Measurements from ENCODE around the gene MRPL36.
A peak's percentile ranks its signal among the peaks of the same experiment; 100 is the strongest.

Gene MRPL36

DNA sequence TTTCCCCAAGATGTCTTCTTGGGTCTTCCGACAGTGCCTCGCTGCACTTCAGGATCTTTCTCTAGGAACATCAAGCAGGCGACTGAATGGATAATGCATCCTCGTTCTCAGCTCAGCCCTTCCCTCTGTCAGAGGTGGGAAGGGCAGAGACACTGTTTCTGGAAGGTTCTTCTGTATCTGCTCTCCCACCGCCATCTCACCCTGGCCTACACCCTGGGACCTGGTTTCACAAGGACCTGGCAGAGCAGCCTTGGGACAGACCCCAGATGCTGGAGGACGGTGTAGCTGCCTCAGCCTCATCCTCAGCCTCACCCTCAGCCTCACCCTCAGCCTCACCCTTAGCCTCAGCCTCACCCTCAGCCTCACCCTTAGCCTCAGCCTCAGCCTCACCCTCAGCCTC lies 18.5 kb downstream of the MRPL36 start:
- DNase-seq: no peak

DNA sequence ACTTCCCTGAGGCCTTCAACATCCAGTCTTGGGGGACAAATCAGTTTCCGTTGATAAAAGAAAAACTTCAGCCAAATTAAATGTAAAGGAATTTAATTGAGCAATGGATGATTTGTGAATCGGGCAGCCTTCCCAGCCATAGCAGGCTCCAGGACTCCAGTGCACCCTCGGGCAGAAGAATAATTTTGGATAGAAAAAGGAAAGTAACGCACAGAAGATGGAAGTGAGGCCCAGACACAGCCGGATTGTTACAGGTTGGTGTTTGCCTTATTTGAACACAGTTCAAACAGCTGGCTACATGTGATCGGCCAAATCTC lies 19.1 kb downstream of the MRPL36 start:
- DNase-seq: no peak

DNA sequence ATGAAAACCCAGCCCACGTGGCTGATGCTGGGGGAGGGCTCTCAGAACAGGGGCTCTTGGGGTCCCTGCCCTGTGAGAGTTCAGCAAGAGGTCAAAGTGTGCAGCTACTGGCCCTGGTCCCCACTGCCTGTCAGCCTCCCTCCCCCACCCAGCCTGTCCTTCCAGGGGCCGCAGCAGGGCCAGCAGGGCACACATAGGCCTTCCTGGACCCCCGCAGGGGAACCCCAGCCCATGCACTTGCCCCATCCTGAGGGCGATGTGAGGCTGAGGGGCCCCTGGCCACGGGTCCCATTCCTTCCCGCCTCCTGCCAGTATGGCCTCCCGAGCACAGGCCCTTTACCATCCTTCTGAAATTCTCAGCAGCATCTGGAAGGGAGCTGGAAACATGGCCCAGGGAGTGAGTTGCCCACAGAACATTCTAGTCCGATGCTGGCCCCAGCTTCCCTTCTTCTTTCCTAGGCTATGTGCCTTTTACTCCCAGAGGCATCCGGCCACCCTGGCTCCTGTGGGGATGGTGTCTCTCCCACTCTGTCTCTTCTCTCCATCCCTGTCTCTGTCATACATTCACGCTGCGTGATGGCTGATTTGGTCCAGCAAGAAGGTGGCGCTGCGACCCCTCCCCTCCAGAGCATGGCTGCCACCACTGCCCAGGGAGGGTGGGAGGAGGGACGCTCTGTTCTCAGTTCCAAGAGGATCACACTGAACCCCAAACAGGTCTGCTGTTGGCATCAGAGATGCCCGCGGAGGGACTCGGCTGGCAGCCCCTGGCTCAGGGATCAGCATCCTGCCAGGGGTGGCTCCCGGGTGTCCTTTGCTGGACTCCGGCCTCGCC lies 19.6 kb downstream of the MRPL36 start:
- no peak for DNase-seq

DNA sequence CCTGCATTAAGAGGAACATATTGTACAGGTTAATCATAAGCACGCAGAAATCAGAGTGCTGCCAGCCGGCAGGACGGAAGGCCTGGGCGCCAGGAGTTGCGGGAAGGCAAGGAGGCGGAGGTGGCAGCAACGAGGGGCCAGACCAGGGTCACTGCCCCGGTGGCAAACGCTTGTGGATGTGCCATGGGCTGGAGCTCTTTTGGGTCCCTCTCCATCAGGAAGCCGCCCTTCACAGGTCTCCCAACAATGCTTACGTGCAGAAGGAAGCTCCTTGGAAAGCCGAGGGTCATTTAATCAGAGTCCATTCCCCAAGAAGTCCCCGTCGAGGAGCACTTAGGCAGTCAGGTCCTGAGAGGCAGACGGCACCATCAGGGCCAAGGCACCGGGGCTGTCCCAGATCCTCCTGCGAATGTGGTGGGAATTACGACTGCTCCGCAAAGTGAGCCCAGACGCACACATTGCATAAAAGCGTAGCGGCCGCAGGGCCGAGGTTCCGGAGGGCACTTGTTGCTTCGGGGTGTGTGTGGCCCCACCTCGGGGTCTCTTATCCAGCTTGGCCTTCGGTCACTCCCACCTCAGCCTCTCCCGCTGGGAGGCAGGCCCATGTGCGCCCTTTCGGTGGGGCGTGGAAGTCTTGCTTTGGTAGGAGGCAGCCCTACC lies 20.5 kb downstream of the MRPL36 start:
- no peak for DNase-seq

DNA sequence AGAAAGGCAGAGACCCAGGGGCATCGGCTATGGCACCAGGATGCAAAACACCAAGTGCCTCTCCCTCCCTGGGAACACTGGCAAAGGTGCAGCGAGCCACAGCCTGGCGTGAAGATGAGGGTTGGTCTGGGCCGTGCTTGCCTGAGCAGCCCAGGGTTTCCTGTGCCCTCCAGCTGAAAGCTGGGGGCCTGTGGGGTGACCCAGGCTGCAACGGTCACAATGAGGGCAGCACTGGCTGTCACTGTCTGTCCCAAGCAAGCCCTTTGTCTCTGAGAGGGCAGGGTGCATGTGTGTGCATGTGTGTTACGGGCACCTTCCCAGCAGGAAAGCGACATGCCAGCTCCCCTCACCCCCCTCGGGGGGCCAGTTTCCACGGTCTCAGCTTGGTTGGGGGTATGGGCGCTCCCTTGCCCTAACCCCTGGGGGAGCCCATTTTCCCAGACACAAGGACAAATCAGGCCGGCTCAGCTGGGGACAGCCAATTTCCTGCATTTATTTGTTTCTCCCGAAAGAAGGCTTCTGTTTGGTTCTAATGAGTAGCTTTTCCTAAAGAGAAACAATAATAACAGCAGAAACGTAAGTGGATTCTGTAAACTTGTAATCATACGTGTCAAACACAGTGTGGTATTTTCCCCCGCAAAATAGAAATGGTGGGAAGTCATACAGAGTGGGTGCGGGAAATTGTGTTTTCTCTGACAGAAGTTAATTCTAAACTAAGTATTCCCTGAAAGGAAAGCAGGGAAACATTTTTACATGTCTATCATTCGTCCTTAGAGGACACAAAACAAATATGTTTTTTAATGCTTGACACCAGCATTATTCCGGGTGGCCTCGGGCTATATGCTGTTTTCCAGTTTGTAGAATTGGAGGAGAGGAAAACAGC lies 21.3 kb downstream of the MRPL36 start:
- DNase-seq: no peak

DNA sequence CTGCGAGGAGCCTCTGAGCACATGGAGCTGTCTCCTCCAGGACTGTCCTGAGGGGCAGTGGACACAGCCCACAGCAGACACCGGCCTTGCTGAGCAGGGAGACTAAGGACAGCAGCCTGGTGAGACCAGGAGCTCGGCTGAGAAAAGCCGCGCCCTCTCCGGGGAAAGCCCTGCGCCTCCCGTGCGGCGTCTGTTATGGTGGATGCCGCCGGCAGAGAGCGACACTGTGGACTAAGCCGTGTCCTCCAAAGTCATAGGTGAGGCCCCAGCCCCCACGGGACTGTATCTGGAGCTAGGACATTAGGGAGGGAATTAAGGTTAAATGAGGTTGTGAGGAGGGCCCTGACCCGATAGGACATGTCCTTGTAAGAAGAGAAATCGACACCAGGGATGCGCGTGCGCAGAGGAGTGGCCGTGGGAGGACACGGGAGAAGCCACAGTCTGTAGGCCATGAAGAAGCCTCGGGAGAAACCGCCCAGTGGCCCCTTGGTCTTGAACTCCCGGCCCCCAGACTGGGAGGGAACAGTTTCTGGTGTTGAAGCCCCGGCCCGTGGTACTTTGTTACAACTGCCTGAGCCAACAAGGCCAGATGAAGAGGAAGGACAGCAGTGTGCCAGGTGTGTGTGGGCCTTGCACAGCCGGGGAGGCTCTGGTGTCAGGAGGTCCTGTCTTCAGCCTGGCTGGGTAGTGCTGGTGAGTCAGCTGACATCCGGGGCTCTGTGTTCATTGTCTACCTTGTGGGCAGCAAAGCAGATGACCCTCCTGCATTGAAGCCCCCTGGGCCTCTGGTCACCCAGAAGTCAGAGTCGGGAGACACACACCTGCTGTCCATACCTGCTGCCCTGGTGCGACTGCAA lies 22.1 kb downstream of the MRPL36 start:
- DNase-seq: no peak

DNA sequence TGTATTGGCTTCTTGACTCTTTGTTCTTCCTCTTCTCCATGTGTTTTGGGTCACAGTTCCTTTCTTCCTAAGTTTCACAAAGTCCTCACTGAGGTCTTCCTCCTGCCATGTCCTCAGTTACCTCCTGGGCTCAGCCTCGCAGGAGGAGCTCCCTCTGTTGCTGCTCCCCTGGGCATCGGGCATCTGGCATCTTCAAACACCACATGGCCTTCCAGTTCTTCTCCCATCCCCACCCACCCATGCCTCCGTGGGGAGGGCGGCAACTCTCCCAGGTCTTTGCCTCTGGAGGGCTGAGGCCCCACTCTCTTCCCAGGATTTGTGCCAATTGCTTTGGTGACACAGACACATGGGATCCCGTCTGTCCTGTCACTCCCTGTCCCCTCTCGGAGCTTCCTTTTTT lies 22.8 kb downstream of the MRPL36 start:
- no peak for DNase-seq

DNA sequence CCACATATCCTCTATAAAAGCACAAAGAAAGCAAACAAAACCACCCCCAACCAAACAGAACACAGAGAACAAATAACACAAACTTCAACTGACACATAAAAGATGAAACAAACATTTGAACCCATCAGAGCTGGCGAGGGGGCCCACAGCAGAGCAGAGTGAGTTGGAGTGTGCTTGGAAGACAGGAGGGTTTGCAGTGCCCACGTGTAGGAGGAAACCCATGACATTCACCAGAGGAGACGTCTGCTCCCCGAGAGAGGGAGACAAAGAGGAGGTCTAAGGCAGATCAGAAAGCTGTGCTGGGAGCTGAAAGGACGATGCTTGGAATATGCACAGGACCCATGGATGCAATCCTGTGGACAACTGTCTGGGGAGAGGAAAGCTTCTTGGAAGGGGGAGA lies 27.0 kb downstream of the MRPL36 start:
- peak; percentile 31 for DNase-seq

DNA sequence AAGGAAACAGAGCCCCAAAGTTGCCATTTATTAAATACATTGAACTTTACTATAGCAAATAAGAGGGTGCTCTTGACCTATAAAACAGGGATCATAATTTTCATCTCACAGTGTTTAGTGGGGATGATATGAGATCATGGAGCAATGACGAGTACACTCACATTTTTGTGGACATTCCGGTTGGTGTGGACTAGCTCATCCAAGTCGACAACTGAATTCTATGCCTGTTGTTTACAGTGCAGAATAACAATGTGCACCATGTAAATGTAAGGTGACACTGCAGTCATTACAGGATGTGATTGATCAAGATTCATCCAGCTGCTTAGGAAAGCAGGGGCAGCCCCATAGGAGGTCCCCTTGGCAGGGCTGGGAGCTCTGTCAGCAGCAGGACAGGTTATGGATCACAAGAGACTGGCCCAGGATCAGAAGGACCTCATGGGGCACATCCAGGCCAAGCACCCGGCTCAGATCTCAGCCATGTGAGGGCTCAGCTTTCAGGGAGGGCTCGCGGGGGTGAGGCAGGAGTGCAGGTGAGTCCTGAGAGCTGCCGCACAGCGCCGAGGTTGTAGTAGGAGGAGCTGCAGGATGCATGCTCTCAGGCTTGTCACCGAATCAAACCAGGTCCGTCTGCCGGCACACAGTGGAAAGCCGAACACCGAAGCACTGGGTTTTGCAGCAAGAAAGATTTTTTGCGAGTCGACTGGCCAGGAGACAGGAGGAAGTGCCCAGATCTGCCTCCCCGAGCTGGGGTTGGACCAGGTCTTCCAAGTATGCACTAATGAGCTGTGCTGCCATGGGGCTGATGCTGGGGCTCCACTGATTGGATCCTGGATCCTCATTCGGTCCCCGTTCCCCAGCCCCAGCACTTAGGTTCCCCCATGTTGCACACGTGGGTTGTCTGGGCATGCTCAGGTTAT lies 28.2 kb downstream of the MRPL36 start:
- DNase-seq: no peak

DNA sequence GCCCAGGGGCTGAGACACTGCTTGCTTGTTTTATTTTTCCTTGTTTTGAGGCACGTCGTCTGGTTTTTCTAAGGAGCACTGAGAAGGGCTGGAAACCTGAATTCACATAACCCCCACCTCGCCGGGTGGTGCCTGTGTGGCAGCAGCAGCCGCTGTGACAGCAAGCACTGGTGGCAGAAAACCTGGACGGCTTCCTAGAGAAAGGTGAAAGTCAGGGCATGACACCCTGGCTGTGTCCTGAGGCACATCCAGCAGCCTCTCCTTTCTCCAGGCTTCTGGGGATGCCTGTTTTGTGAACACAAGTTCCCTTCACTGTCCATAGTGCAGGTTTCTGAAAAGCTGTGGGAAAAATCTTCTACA lies 29.2 kb downstream of the MRPL36 start:
- no peak for DNase-seq

DNA sequence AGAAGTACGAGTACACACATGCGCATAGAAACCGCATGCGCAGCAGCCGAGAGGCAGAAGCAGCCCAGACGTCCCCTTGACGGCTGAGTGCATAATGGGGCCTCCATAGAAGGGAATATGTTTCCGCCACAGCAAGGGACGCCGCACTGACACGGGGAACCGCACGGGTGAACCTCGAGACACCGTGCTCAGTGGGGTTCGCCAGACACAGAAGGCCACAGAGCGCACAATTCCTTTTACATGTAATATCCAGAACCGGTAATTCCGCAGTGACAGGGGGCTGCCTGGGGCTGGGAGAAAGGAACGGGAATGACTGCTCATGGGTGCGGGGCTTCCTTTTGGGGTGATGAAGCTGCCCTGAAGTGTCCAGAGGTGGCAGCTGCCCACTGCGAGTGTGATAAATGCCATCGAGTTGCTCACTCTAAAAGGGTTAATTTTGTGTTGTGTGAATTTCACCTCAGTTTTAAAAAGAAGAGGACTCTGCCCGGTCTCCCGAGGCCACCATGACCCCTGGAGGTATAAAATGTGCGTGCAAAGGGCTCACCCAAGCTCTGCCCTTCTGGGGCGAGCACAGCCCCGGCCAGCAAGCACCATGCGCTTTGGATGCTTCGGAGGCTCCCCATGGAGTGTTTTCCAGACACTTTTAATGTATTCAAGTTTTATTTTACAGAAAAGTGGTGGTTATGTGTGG lies 29.7 kb downstream of the MRPL36 start:
- DNase-seq: no peak

DNA sequence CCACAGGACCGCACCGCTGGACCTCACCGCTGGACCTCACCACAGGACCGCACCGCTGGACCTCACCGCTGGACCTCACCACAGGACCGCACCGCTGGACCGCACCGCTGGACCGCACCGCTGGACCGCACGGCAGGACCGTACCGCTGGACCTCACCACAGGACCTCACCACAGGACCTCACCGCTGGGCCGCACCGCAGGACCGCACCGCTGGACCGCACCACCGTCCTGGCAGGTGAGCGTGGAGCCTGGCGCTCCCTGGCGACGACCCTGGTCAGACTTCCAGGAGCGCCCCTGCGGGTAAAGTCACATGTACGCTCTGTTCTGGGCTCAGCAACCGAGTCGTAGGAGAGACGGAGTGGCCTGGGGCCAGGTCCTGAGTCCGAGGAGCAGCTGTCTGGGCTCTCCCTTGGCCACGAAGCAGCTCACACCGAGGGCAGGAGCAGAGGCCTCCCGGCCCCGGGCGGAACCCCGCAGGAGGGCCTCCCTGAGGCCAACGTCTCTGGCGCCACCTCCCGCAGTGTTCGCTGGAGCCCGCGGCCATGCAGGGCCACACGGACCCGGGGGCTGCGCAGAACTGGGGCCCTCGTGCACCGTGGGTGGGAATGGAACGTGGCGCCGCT lies 30.5 kb downstream of the MRPL36 start:
- DNase-seq: no peak

DNA sequence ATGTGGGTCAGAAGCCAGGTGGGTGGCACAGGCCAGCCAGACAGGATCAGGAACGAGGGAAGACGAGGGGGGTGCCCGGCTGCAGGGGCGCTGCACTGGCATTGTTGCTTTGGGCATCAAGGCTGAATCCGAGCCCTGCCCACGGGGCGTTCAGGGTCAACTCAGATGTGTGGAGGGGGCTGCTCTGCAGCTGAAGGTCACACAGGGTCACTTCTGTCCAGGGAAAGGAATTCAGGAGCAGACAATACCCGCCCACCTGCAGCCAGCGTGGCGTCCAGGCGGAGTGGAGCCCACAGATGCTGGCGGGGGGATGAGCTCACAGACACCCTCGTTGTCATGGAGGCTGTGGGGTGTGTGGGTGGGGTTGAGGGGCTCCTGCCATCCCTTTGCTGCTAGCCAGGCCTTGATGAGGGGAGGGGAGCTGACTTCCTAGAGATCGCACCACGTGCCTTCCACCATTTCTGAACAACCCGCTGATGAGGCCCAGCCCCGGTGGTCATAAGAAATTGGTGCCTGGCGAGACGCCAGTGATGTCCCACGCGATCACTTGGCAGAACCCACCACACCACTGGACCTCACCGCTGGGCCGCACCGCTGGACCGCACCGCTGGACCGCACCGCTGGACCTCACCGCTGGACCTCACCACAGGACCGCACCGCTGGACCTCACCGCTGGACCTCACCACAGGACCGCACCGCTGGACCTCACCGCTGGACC lies 31.2 kb downstream of the MRPL36 start:
- DNase-seq: no peak

DNA sequence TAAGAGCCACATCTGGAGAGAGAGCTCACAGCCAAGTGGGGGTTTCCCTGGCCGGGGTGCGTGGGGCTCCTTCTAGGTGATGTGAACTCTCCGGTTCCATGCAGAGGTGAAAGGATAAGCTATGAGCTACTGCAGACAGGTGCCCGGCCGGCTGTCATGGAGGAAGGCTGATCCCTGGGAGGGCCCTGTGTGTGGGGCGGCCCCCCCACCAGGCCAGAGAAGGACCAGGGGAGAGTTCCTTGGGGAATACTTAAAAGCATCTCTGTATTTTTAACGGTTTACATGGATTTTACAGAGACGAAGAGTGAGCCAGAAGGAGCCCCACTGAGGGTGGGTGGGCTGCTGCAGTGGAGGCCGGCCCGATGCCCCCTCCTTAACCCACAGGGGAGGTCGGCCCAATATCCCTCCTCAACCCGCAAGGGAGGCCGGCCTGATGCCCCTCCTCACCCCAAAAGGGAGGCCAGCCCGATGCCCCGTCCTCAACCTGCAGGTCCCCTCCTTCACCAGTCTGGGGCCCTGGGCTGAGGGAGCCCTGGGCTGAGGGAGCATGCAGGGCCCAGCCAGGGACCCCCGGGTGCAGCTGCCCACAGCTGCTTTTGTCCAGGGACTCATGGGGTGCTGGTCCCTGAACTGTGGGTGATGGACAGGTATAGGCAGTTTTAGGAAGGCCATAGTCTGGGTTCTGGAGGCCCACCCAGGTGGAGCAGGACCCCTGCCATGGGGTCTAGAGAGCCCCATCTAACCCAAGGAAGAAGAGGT lies 31.9 kb downstream of the MRPL36 start:
- DNase-seq: no peak

DNA sequence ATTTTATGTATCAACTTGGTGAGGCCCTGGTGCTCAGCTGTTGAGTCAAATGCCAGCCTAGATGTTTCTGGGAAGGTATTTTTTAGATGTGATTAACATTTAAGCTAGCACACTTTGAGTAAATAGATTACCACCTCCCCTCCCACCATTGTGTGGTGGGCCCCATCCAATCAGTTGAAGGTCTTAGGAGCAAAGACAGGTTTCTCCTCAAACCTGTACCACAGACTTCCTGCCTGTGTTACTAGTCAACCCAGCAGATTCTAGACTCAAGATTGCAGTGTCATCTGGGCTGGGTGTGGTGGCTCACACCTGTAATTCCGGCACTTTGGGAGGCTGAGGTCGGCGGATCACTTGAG lies 33.8 kb downstream of the MRPL36 start:
- DNase-seq: no peak

DNA sequence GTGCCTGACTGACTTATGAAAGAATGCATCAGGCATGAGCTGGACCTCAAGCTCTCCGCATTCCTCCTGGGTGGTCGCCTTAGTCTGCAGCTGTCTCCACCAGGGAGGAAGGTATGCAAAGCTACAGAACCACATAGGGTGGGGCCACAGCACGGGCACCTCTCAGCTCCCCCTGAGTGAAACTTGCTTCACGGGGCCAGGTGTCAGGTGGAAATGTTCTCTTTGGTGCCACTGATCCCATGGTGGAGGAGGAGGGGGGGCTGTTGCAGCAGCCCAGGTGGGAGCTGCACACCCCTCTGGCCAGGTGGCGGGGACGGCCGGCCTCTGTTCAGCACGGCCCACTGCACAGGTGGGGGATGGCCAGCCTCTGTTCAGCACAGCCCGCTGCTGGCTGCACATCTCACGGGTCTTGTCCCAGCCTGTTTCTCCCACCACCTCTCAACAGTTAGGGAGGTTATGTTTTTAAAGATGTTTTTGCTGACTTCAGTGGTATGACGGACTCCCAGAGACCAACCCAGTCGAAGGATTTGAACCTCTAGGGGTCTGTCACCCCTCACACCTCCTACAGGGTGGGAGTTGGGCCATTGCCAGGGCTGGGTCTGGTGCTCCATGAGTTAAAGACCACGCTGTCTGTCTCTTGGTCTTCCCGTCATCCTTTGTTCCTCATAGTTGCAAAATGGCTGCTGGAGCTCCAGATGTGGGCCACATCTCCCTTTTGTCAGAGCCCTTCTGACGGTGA lies 34.3 kb downstream of the MRPL36 start:
- DNase-seq: peak; percentile 7

DNA sequence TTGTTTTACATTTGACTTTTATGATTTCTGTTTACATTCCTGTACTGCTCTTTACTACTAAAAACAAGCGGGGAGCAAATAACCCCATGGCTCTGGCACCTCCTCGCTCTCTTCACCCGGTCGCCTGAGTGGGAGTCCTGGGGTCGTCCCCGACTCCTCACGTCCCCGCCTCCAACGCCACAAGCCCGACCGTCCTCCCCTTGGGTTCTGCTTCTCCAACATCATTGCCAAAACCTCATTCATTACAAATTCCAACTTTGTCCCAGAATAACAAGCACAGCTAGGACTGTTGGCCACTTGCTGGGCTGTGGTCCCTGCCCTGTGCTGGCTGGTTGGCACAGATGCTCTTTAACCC lies 35.1 kb downstream of the MRPL36 start:
- DNase-seq: no peak

DNA sequence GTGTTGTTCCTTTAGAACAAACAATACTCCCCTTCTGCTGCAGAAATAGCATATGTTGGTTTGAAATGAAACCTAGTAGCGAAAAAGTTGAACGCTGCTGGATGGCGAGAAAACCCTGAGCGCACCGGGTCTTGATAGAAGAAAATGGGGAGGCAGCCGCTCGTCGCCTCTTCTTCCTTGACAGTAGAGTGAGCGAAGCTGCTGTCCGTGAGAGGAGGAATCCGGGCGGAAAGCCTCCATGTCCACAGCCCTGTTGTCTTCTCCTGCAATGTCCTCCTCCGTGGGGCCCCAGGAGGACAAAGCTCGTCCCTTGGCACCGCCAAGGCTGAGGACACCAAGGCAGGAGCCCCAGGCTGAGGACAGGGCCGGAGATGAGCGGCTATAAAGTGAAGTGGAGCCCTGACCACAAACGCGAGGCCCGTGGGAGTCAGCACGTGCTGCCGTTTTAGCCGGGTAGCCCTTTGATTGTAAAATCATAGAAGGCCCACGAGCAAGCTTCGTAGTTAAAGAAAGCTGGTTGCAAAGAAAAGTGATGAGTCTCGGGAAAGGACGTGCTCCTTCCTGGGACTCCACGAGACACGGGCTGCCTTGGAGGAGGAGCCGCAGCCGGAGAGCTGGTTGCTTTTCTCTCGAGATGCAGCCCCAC lies 35.6 kb downstream of the MRPL36 start:
- no peak for DNase-seq
